Measurements from ENCODE around the gene IRX5. TPM values are rescaled to one million over a fixed set of nuclear protein-coding genes. Genes with fewer than 3 reads are reported as not detected.

IRX5 gene
- 1.7 TPM in 2 replicates for total RNA-seq

DNA sequence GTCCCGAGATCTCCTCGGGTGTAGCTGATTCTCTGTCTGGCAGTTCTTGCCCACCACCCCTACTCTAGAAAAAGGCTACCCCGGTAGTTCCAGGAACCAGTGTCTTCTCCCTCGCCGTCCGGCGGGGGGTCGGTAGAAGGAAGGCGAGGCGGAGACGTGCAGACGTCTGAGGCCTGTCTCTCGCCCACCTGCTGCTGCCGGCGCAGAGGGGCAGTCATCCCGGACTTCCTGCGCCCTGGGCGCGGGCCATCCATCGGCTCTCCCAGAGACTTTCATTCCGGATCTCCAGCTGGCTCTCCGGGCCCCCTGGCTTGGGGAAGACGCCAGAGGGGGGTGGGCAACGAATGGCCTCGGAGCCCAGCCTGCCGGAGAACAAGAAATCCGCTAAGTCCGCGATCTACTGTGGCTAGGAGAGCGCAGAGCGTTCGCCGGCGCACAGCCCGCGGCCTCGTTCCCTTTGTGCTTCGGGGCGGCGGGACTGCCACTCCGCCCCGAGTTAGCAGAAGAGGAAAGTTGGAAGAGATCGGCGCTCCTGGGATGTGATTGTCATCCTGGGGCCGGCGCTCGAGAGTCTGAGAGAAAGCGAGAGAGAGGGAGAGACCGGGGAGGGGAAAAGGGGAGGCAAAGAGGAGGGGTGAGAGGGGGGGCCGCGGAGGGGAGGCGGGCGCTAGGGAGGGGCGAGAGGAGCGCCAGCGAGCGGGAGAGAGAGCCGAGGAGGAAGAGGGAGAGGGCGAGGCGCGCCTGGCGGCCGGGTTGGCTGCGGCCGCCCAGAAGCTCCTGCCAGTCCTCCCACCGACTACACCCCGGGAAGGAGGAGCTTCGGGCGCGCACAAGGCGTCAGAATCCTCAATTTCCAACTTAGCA lies at the start of gene IRX5:
IRX5 (plus strand) TSS at position 861 of the 864 bp plus-strand sequence. CDS start 334 bp downstream, outside the sequence.

